Activated CD8-positive, alpha-beta memory T cell treated with anti-CD3 and anti-CD28 coated beads for 36 hours (primary cell): ENCODE measurements around the gene EME1. TPM values are rescaled to one million over a fixed set of nuclear protein-coding genes. Genes with fewer than 3 reads are reported as not detected.
"Not testable (repeated sequence)": the region's sequence is repeated elsewhere in the genome, so short reads cannot be mapped to it uniquely, and the experiment has no call there.

Experiments used
- CTCF ChIA-PET: fragments of 350-600 bp; sonication (Branson Sonifier 250); formaldehyde crosslinking; loops from one replicate; lab custom pipeline; 2021; ENCODE audit warnings: antibody characterized with exemption; lab: Charles Lee
- POLR2A ChIA-PET: fragments of 350-600 bp; sonication (Branson Sonifier 250); formaldehyde crosslinking; loops from one replicate; lab custom pipeline; 2021; ENCODE audit warnings: antibody characterized with exemption; lab: Charles Lee
- total RNA-seq, 2 experiments: library from RNA; stranded (reverse); gene quantifications; one replicate each; pipeline ENCODE4 v1.2.3, GENCODE V29; 2021

The EME1 gene
- total RNA-seq, 2 experiments from 2014 or later = 28.1 to 30.4 TPM

DNA sequence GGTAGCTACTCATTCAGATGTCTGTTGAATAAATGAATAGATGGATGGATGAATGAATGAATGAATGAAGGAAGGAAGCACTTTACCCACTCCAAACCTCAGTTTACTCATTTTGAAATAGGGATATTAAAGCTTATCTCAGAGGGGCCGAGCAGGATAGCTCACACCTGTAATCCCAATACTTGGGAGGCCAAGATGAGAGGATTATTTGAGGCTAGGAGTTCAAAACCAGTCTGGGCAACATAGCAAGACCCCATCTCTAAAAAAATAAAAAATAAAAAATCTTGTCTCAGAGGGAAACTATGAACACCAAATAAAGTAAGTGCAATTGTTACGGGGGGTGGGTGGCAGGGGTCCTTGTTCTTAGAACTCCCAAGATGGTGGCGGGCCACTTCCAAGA is 25.6 kb downstream of the EME1 start:
- CTCF ChIA-PET = interaction anchor here (2.0 to 2.8 kb wide), 2 partner anchors 8 to 80 kb away, joined by 4 to 18 read pairs; partner anchors contain the start of gene RSAD1
- POLR2A ChIA-PET = interaction anchor here (0.6 to 3.0 kb wide), 2 partner anchors 52 to 80 kb away, joined by 3 to 17 read pairs; partner anchors contain the start of gene XYLT2

DNA sequence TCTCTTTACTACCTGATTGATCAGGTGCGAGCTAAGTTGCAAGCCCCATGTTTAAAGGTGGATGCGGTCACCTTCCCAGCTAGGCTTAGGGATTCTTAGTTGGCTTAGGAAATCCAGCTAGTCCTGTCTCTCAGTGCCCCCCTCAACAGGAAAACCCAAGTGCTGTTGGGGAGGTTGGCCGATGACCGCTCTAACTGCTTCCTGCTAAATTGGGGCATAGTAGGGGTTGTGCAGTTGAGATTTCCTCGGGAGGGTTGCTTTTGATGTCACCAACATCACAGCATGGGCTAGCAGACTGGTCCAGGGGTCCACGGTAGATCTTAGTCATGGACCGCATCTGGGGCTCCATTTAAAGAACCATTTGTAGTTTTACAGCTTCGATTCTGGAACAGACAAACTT is 26.6 kb downstream of the EME1 start:
- CTCF ChIA-PET = not testable (repeated sequence)
- POLR2A ChIA-PET = interaction anchor here (0.6 kb wide), 1 partner anchor 320 kb away, joined by 3 read pairs; the partner anchor contains the start of gene LUC7L3

DNA sequence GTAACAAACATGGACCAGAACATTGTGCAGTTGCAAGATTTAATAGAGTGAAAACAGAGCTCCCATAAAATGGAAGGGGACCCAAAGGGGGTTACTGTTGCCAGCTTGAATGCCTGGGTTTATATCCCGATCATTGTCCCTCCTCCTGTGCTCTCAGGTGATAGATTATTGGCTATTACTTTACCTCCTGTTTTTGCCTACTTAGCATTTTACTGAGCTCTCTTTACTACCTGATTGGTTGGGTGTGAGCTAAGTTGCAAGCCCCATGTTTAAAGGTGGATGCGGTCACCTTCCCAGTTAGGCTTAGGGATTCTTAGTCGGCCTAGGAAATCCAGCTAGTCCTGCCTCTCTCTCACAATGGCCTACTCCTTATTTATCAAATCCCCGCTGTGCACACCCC is 32.3 kb downstream of the EME1 start:
- POLR2A ChIA-PET, CTCF ChIA-PET: not testable (repeated sequence)

DNA sequence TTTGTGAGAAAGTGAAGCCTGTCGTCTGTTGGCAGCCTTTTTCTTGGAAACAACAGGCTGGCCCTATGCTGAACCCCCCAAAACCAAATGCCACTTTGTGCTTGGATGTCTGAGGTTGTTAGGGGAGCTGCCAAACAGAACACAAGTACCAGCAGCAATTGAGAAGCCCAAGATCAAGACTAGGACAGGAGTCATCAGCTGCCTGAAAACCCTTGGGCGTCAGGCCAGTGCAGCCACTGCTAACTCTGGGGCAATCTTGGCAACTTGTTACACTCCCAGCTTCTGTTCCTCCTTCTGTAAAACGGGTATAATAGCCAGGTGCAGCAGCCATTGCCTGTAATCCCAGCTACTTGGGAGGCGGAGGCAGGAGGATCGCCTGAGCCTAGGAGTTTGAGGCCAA is 33.5 kb downstream of the EME1 start:
- ChIA-PET CTCF (interaction anchor here (2.8 kb wide), 1 partner anchor 9 kb away, joined by 18 read pairs; the partner anchor contains the start of gene LRRC59), POLR2A (no interaction called here)

DNA sequence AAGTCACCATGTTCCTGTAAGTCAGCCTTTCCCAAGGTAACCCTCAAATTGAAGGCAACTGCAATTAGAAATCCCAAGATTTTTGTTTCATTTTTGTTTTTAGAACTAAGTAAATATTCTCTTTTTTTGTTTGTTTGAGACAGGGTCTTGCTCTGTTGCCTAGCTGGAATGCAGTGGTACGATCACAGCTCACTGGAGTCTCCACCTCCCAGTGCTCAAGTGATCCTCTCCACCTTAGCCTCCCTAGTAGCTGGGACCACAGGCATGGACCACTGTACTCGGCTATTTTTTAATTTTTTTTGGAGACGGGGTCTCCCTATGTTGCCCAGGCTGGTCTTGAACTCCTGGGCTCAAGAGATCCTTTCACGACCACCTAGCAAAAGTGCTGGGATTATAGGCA is 34.9 kb downstream of the EME1 start:
- POLR2A ChIA-PET = no interaction called here
- CTCF ChIA-PET = interaction anchor here (2.8 kb wide), 1 partner anchor 10 kb away, joined by 18 read pairs; the partner anchor contains the start of gene LRRC59

DNA sequence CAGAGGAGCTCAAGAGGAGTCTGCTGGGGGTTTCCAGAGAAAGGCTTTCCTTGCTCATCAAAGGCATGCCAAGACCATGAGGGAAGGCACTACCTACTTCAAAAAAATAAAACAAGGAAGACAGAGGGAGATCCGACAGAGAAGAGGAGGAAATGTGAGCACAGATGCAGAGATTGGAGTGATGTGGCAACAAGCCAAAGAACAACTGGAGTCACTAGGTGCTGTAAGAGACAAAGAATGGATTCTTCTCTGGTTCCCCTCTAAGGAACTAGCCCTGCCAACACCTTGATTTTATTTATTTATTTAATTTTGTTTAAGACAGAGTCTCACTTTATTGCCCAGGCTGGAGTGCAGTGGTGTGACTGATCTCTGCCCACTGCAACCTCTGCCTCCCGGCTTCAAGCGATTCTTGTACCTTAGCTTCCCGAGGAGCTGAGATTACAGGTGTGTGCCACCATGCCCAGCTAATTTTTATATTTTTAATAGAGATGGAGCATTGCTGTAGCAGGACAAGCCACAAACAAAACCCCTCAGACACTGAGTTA is 39.2 kb downstream of the EME1 start:
- POLR2A ChIA-PET = no interaction called here

DNA sequence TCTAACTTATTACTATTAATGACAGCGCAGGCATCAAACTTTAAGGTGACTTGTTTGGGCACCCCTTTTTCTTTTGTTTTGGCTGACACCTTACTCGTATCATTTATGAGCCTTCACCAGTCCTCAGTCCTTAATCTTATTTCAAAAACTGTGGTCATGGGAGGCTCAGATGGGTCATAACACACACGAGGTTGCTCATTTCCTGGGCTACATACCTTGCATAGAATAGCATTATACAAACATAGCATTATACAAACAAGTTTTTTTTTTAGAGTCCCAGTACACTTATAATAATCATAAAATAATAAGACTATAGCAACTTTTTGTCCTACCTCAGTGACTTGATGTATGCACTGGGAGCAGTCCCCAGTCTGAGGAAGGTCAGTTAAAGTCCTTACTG is 41.8 kb downstream of the EME1 start:
- POLR2A ChIA-PET = no interaction called here
- CTCF ChIA-PET = no interaction called here

More for the DNA sequence above, 39.2 kb downstream of the EME1 start:
- CTCF ChIA-PET = interaction anchor here (0.9 kb wide), 1 partner anchor 15 kb away, joined by 3 read pairs; the partner anchor contains the start of gene LRRC59

DNA sequence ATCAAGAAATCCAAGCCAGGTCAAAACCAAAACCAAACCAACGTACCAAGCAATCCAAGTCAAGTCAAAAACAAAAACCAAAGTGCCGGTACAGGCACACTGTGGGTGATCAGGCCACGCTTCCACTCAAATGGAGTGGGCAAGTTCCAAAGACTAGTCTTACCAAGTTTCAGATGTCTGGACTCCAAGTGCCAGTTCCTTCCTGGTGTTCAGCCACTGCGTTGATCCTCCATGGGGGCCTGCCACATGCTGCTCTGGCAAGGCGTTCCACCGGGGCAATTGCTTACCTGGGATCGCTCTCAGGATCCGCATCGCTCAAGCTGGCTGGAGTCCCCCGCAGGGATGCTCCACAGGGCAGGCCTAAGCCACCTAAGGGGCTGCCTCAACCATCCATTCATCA is 46.5 kb downstream of the EME1 start:
- CTCF ChIA-PET = interaction anchor here (2.0 kb wide), 1 partner anchor 22 kb away, joined by 6 read pairs; the partner anchor contains the start of gene LRRC59
- POLR2A ChIA-PET = not testable (repeated sequence)

DNA sequence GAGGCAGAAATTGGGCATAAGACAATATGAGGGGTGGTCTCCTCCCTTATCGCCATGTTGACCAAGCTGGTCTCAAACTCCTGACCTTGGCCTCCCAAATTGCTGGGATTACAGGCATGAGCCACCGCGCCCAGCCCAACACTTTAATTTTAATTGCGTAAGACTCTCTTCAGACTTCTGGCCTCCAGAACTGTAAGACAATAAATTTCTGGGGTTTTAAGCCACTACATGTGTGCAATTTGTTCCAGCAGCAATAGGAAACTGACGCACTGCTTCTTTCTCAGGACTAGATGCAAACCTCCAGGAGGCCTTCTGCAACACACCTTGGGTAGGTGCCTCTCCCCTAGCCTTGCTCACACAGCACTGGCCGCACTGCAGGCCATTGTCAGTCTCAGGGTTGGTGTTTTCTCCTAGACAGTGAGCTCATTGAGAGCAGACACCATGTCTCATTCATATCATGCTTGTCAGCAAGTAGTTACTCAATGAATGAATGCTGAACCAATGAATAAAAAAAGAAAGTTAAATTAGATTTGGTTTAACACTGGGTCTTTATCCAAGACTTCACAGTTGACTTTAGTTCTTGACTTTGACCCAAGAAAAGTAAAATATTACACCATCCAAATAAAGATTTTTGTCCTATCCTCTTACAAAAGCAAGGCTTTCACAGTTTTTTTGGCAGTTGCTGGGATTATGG is 47.5 kb downstream of the EME1 start:
- POLR2A ChIA-PET = no interaction called here
- CTCF ChIA-PET = interaction anchor here (0.6 to 2.0 kb wide), 2 partner anchors 23 to 1615 kb away, joined by 3 to 6 read pairs; partner anchors contain the start of gene LRRC59

DNA sequence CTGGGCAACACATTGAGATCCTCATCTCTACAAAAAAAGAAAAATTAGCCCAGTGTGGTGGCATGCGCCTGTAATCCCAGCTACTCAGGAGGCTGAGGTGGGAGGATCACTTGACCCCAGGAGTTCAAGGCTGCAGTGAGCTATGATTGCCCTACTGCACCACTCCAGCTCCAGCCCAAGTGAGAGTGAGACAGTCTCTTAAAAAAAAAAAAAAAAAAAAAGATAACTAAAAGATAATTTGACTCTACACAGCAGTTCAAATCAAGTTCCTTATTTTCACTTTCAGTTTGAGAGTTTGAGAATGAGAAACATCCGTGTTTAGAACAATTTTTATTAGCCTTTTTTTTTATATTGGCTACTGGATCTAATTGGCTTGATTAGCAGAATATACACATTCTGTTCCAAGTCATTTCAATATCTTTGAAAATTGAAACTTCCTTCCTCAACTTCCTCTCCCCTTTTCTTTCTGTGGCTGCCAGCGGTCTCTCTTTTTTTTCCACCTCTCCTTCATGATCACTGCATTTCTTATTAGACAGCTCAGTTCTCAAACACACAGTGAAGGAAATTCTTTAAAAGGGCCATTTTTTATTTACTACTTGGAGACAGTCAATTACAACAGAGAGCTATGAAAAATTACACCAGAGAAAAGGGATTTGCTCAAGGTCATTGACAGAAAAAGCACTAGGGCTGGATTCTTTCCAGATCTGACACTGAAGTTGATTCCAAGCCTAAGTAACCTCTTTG is 48.5 kb downstream of the EME1 start:
- ChIA-PET CTCF (interaction anchor here (0.6 to 2.0 kb wide), 2 partner anchors 24 to 1616 kb away, joined by 3 to 6 read pairs; partner anchors contain the start of gene LRRC59), POLR2A (interaction anchor here (1.3 kb wide), 1 partner anchor 25 kb away, joined by 12 read pairs; the partner anchor contains the start of gene LRRC59)

DNA sequence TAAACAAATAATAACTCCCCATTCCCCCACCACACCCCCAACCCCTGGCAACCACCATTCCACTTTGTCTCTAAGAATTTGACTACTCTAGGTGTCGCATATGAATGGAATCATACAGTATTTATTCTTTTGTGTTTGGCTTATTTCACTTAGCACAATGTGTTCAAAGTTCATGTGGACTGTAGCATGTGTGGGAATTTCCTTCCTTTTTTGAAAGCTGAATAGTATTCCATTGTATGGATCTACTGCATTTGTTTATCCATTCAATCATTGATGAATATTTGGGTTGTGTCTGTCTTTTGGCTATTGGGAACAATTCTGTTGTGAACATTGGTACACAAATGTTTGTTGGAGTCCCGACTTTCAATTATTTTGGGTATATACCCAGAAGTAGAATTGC is 49.7 kb downstream of the EME1 start:
- ChIA-PET CTCF (no interaction called here), POLR2A (interaction anchor here (1.3 kb wide), 1 partner anchor 26 kb away, joined by 12 read pairs; the partner anchor contains the start of gene LRRC59)

DNA sequence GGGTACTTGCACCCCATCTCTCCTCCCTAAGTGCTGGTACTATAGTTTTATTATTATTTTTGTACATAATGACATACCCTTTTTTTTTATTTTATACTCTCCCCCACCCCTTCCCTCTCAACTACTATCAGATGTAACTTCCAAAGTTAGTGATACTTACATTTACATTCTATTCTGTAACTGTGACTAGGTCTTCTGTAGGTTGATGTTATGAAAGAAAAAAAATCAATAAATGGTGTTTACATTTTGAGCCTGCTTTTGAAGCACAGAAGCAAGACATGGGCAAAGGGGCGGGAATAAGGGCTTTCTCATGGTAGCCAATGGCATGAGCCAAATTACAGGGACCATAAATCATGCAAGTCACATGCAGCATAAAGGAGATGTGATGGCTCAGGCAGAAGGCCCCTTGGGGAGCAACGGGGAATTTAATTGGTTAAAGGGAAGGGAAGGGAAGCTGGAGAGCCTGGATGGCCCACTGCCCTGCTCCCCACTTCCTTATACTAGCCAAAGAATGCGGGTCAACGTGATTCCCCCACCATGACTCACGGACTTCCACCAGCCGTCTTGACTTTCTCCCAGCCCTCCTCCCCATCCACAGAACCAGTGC is 50.6 kb downstream of the EME1 start:
- CTCF ChIA-PET = no interaction called here
- POLR2A ChIA-PET = no interaction called here

DNA sequence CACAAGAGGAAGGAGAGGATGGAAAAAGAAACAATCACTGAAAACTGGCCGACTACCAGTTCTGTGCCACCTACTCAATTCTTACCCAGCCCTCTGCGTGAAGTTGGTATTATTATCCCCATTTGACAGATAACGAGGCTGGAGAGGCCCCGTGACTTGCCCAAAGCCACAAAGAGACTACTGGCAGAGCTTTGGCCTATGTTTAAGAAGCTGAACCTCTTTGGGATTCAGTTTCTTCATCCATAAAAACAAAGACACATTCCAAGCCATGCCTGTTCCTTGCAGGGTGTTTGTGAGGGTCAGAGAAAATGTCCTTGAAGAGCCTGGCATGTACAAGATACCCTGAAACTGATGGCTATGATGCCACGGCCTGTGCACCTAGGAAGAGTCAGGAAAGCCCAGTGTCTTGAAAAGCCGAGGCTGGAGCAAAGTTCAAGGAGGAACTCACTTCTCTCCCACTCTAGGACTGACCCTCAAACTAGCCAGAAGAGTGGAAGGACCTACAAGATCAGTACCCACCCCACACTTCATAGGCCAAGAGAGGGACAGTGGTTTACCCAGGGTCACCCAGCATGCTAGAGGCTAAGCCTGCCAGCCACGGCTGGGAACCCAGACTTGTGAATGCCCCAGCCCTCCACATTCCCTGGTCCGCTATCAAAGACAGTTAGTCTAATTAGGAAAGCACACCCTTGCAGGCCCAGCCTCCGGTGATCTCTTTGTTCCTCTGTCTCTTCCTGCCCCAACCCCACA is 51.4 kb downstream of the EME1 start:
- ChIA-PET POLR2A (interaction anchor here (1.5 kb wide), 1 partner anchor 27 kb away, joined by 3 read pairs; the partner anchor contains the start of gene LRRC59), CTCF (no interaction called here)

DNA sequence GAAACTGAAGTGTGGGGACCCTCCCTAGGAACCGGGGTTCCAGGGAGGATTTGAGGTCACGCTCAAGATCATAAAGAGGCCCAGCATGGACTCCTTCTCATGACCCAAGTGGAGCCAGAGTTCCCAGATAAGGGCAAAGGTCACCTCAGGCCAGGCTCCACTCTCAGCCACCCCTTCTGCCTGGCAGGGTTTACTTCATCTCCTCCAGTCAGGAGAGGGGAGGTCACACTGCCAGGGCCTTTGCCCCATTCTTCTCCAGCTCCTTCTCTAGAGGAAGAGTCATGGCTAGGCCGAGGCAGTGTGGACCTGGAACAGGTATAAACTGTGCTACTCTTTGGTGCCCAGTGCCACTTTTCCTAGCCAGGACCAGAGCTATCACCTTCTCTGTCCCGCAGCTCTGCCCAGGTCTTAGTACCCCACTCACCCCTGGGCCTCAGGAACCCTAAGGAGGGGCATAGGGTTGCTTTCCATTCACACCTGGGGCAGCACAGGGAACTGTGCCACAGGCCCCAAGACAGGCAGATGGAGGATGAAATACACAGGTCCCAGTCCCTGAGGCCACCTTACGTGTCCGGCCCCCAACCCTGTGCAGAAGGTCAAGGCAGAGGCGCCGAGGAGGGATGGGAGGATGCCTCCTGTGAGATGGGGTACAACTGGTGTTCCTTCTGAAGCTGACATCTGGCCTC is 52.1 kb downstream of the EME1 start:
- POLR2A ChIA-PET = interaction anchor here (0.6 to 1.5 kb wide), 3 partner anchors 28 to 264 kb away, joined by 3 read pairs; partner anchors contain the start of gene LRRC59
- CTCF ChIA-PET = interaction anchor here (0.5 kb wide), 1 partner anchor 1394 kb away, joined by 3 read pairs; no protein-coding TSS in a partner anchor

DNA sequence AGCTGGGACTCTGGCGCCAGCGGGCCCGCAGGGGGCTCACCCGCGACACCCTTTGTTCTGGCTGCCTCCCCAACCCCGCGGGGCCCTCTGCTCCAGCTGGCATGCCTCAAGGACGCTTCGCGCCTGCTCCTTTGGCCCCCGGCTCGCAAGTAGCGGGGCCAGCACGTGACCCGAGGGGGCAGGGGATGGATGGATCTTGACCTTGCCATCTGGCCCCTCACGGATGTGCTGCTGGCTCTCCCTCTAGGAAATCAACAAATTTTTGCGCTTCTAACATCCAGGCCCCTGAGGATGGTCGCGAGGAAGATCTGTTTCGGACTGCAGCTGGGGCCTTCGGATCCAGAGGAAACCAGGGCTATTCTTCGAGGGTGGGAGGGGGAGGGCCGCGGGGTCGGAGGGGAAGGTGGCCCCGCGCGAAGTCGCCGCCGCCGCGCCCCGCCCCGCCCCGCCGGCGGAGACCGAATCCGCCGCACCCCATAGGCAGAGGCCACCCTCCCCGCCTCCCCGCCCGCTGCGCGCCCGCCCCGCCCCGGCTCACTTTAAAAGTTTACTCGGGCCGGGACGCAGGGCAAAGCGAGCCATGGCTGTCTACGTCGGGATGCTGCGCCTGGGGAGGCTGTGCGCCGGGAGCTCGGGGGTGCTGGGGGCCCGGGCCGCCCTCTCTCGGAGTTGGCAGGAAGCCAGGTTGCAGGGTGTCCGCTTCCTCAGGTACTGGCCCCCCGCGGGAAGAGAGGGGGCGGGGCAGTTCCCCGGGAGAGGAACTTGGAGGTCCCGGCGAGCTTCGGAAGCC is 52.8 kb downstream of the EME1 start, which contains the start of gene ACSF2:
Gene ACSF2, plus strand, starts transcription at position 537 of the 790 bp plus-strand sequence. Its CDS starts 44 bp downstream, at position 581.
- ChIA-PET CTCF (interaction anchor here (0.5 to 2.0 kb wide), 2 partner anchors 28 to 1394 kb away, joined by 3 to 8 read pairs; partner anchors contain the start of gene LRRC59), POLR2A (interaction anchor here (0.6 to 1.5 kb wide), 4 partner anchors 29 to 265 kb away, joined by 3 to 7 read pairs (median 3); partner anchors contain the start of gene LRRC59)

DNA sequence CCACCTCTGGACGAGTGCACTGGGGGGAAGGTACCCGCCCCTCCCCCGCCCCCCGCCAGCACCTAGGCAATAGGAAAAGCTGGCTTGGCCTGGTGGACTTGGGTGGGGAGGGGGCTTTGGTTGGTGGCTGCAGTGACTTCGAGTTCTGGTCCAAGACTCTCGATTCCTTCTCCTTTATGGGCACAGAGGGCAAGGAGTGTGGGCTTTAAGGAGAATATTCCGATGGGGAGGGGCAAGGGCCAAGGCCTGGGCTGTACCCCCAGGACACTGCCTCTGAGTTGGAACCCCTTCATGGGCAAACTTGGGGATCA is 53.4 kb downstream of the EME1 start:
- ChIA-PET CTCF (interaction anchor here (2.0 kb wide), 1 partner anchor 29 kb away, joined by 8 read pairs; the partner anchor contains the start of gene LRRC59), POLR2A (interaction anchor here (1.5 kb wide), 2 partner anchors 29 to 115 kb away, joined by 3 to 7 read pairs; partner anchors contain the start of gene LRRC59)
